ENCODE data around the gene ACOXL. TPM values are rescaled to one million over a fixed set of nuclear protein-coding genes. Genes with fewer than 3 reads are reported as not detected.

Gene ACOXL
- total RNA-seq, 4 donors from 2014 or later, result 0.64 TPM; not detected in 3

DNA sequence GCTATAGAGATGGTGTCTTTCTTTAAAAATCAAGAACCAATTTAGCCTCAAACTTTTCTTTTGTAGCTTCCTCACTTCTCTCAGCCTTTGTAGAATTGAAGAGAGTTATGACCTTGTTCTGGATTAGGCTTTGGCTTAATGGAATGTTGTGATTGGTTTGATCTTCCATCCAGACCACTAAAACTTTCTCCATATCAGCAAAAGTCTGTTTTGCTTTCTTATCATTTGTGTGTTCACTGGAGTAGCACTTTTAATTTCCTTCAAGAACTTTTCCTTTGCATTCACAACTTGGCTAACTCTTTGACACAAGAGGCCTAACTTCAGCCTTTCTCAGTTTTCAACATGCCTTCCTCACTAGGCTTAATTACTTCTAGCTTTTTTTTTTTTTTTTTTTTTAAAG lies 193.1 kb downstream of the ACOXL start:
- no peak overlapping the region for H3K4me3 ChIP-seq
- no peaks in the 10 kb centered on the region for H3K4me1 ChIP-seq
- no peak for DNase-seq (ENCODE audit: low spot score in 2 of 2)
- H3K27ac ChIP-seq, result no peak overlapping the region
- H3K36me3 ChIP-seq, result no peaks in the 10 kb centered on the region
- TF ChIP-seq EP300 (IDR thresholded peaks at IDR 0.05), result no peak
- no peaks in the 10 kb centered on the region for H3K9me3 ChIP-seq
- no peaks in the 10 kb centered on the region for H3K27me3 ChIP-seq

DNA sequence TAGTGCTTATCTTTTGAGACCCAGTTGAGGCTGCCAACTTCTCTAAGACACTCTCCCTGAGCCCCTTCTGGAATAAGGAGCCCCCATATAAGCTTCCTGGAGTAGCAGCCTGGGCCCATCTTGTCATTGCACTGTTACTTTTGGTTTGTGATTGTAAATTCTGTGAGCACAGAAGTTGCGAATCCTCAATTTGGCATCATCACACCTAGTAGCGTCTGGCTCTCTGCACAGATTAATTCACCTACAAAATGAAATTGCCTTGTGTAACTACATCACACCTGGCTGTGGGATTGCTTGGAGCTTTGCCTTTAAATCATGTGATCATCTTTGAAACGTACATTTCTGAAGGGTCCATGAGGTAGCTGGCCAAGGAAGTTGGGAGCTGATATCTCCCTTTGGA lies 195.2 kb downstream of the ACOXL start:
- WGBS, result 88% methylated on average over 3 of the region's 3 CpGs
- H3K9me3 ChIP-seq, result no peaks in the 10 kb centered on the region
- H3K27me3 ChIP-seq, result no peaks in the 10 kb centered on the region
- TF ChIP-seq, protein P1, sequence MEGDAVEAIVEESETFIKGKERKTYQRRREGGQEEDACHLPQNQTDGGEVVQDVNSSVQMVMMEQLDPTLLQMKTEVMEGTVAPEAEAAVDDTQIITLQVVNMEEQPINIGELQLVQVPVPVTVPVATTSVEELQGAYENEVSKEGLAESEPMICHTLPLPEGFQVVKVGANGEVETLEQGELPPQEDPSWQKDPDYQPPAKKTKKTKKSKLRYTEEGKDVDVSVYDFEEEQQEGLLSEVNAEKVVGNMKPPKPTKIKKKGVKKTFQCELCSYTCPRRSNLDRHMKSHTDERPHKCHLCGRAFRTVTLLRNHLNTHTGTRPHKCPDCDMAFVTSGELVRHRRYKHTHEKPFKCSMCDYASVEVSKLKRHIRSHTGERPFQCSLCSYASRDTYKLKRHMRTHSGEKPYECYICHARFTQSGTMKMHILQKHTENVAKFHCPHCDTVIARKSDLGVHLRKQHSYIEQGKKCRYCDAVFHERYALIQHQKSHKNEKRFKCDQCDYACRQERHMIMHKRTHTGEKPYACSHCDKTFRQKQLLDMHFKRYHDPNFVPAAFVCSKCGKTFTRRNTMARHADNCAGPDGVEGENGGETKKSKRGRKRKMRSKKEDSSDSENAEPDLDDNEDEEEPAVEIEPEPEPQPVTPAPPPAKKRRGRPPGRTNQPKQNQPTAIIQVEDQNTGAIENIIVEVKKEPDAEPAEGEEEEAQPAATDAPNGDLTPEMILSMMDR (IDR thresholded peaks at IDR 0.05), result no peak
- TF ChIP-seq POLR2AphosphoS5 (IDR thresholded peaks at IDR 0.05) (no peak), POLR2A (IDR thresholded peaks at IDR 0.05) (no peak), EP300 (IDR thresholded peaks at IDR 0.05) (no peak)
- H3K27ac ChIP-seq, result no peak overlapping the region
- H3K4me1 ChIP-seq, result no peaks in the 10 kb centered on the region
- H3K36me3 ChIP-seq, result no peaks in the 10 kb centered on the region
- DNase-seq (ENCODE audit: low spot score in 2 of 2), result no peak
- no peak overlapping the region for H3K4me3 ChIP-seq

DNA sequence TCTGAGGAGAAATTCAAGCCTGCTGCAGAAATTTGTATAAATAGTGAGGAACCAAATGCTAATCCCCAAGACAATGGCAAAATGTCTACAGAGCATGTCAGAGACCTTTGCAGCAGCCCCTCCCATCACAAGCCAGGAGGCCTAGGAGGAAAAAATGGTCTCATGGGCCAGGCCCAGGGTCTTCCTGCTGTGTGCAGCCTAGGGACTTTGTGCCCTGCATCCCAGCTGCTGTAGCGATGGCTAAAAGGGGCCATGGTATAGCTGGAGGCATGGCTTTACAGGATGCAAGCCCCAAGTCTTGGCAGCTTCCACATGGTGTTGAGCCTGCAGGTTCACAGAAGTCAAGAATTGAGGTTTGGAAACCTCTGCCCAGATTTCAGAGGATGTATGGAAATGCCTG lies 197.2 kb downstream of the ACOXL start:
- H3K9me3 ChIP-seq, result no peaks in the 10 kb centered on the region
- no peak for TF ChIP-seq EP300 (IDR thresholded peaks at IDR 0.05)
- TF ChIP-seq POLR2A (IDR thresholded peaks at IDR 0.05), result no peak
- TF ChIP-seq POLR2AphosphoS5 (IDR thresholded peaks at IDR 0.05), result no peak
- TF ChIP-seq, protein P1 (IDR thresholded peaks at IDR 0.05), result no peak
- no peak for DNase-seq (ENCODE audit: low spot score in 2 of 2)
- no peaks in the 10 kb centered on the region for H3K27me3 ChIP-seq
- H3K27ac ChIP-seq, result no peak overlapping the region
- WGBS, result 86% methylated on average over 1 of the region's 1 CpG
- H3K4me3 ChIP-seq, result no peak overlapping the region
- no peaks in the 10 kb centered on the region for H3K36me3 ChIP-seq
- no peaks in the 10 kb centered on the region for H3K4me1 ChIP-seq

DNA sequence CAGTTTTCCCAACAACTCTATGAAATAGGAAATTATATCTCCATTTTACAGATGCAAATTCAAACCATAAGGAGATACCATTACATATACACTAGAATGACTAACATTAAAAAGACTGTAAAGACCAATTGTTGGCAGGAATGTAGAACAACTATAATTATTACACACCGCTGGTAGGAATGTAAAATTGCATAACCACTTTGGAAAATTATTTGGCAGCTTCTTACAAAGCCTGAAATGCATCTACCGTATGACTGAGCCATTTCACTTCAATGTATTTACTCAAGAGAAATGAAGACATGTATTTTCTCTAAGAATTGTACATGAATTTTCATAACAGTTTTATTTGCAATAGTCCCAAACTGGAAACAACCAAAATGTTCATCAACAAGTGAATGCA lies 199.3 kb downstream of the ACOXL start:
- H3K27ac ChIP-seq, result no peak overlapping the region
- WGBS, result 28% methylated on average over 2 of the region's 2 CpGs
- TF ChIP-seq POLR2AphosphoS5 (IDR thresholded peaks at IDR 0.05), result no peak
- no peak for TF ChIP-seq EP300 (IDR thresholded peaks at IDR 0.05)
- TF ChIP-seq, protein P1 (IDR thresholded peaks at IDR 0.05), result no peak
- TF ChIP-seq POLR2A (IDR thresholded peaks at IDR 0.05), result no peak
- H3K4me1 ChIP-seq, result no peaks in the 10 kb centered on the region
- H3K36me3 ChIP-seq, result no peaks in the 10 kb centered on the region
- DNase-seq (ENCODE audit: low spot score in 2 of 2), result no peak
- H3K9me3 ChIP-seq, result no peaks in the 10 kb centered on the region
- H3K4me3 ChIP-seq, result no peak overlapping the region
- no peaks in the 10 kb centered on the region for H3K27me3 ChIP-seq

DNA sequence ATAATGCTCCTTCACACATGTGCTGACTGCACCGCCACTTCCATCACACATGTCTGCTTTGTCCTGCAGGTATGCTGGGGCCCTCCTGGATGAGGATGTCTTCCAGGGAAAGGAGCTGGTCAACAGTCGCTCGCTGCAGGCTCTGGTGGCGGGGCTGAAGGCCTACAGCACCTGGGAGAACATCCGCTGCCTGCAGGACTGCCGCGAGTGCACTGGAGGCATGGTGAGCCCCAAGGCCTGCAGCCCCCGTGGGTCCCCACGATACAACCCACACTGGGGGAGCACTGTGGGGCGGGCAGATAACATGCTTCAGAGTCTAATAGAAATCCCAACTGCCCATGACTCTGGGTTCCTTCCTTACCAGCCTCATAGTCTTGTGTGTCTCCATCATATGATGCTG lies 201.0 kb downstream of the ACOXL start:
- no peaks in the 10 kb centered on the region for H3K36me3 ChIP-seq
- H3K27me3 ChIP-seq, result no peaks in the 10 kb centered on the region
- no peak for DNase-seq (ENCODE audit: low spot score in 2 of 2)
- H3K4me1 ChIP-seq, result no peaks in the 10 kb centered on the region
- H3K4me3 ChIP-seq, result no peak overlapping the region
- H3K9me3 ChIP-seq, result no peaks in the 10 kb centered on the region
- TF ChIP-seq EP300 (IDR thresholded peaks at IDR 0.05) (no peak), POLR2A (IDR thresholded peaks at IDR 0.05) (no peak), POLR2AphosphoS5 (IDR thresholded peaks at IDR 0.05) (no peak)
- TF ChIP-seq, protein P1 (IDR thresholded peaks at IDR 0.05), result no peak
- WGBS, result 96% methylated on average over 10 of the region's 10 CpGs
- H3K27ac ChIP-seq, result no peak overlapping the region

DNA sequence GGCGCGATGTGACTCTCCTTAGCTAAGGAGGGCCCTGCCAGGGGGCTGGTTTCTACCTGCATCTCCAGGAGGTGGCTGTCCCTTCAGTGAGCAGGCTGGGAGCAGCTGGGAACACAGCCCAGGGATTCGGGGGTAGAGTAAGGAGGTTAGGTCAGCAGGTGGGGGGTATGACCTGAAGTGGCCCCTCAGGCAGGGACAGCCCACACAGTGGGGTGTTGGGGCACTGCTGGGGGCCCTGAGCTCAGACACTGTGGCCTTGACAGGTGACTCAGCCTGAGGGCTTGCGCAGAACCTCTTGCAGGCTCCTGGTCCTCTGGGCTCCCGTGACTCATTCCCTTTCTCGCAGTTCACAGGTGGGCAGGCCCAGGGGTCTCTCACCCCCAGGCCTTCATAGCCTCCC lies 202.6 kb downstream of the ACOXL start:
- Histone ChIP-seq H3K4me3 (no peak overlapping the region), H3K36me3 (no peaks in the 10 kb centered on the region), H3K9me3 (no peaks in the 10 kb centered on the region), H3K27me3 (no peaks in the 10 kb centered on the region), H3K4me1 (no peaks in the 10 kb centered on the region), H3K27ac (no peak overlapping the region)
- WGBS, result 89% methylated on average over 6 of the region's 6 CpGs
- DNase-seq (ENCODE audit: low spot score in 2 of 2), result no peak
- TF ChIP-seq EP300 (IDR thresholded peaks at IDR 0.05) (no peak), POLR2AphosphoS5 (IDR thresholded peaks at IDR 0.05) (no peak), POLR2A (IDR thresholded peaks at IDR 0.05) (no peak)
- TF ChIP-seq, protein P1 (IDR thresholded peaks at IDR 0.05), result no peak
